H9 (cell line): ENCODE data around the gene SERPINB10. TPM values are rescaled to one million over a fixed set of nuclear protein-coding genes. Genes with fewer than 3 reads are reported as not detected.

Experiments
- DNase-seq: peaks from one replicate; pipeline ENCODE4 v3.0.0-alpha.2; 2017
- H2AFZ ChIP-seq: one replicate; pipeline ENCODE4 v1.6.1; 2013; ENCODE audit warnings: mild to moderate bottlenecking, low read length, control low read depth, moderate library complexity
- H2AK5ac ChIP-seq: 2 replicates; pipeline ENCODE4 v1.6.1; 2013; ENCODE audit warnings: low read length, control low read depth, mixed read lengths; ENCODE audit not compliant: insufficient read length
- H2BK120ac ChIP-seq: one replicate; pipeline ENCODE4 v1.6.1; 2013; ENCODE audit warnings: low read depth, mild to moderate bottlenecking, low read length, control low read depth, inconsistent platforms; ENCODE audit not compliant: poor library complexity, severe bottlenecking
- H2BK12ac ChIP-seq: 2 replicates; pipeline ENCODE4 v1.6.1; 2013; ENCODE audit warnings: low read length, control low read depth, mixed read lengths, low read depth; ENCODE audit not compliant: insufficient read length
- H2BK15ac ChIP-seq: 2 replicates; pipeline ENCODE4 v1.6.1; 2013; ENCODE audit warnings: low read depth, low read length, control low read depth
- H2BK20ac ChIP-seq: one replicate; pipeline ENCODE4 v1.6.1; 2013; ENCODE audit warnings: low read depth, mild to moderate bottlenecking, low read length, control low read depth, inconsistent platforms; ENCODE audit not compliant: poor library complexity, severe bottlenecking
- H2BK5ac ChIP-seq: 2 replicates; pipeline ENCODE4 v1.6.1; 2013; ENCODE audit warnings: low read length, control low read depth, mixed read lengths; ENCODE audit not compliant: insufficient read length
- H3K14ac ChIP-seq: 2 replicates; pipeline ENCODE4 v1.6.1; 2013; ENCODE audit warnings: low read length, control low read depth; ENCODE audit not compliant: insufficient read depth
- H3K18ac ChIP-seq: 2 replicates; pipeline ENCODE4 v1.6.1; 2013; ENCODE audit warnings: low read depth, mild to moderate bottlenecking, mixed read lengths, low read length, control low read depth; ENCODE audit not compliant: insufficient read length
- H3K23ac ChIP-seq: 2 replicates; pipeline ENCODE4 v1.6.1; 2013; ENCODE audit warnings: low read length, control low read depth, mixed read lengths, low read depth; ENCODE audit not compliant: insufficient read length
- H3K23me2 ChIP-seq: 2 replicates; pipeline ENCODE4 v1.6.1; 2013; ENCODE audit warnings: low read depth, mild to moderate bottlenecking, mixed read lengths, low read length, control low read depth; ENCODE audit not compliant: insufficient read length, poor library complexity, severe bottlenecking
- H3K27ac ChIP-seq: 2 replicates; pipeline ENCODE4 v1.5.1; 2013; ENCODE audit warnings: low read length, control low read depth, mixed read lengths, low read depth; ENCODE audit not compliant: insufficient read length
- H3K27me3 ChIP-seq: 2 replicates; pipeline ENCODE4 v1.6.1; 2013; ENCODE audit warnings: low read length, control low read depth, inconsistent platforms; ENCODE audit not compliant: insufficient read depth
- H3K4ac ChIP-seq: 2 replicates; pipeline ENCODE4 v1.6.1; 2013; ENCODE audit warnings: low read depth, mild to moderate bottlenecking, control low read depth, inconsistent platforms, low read length, moderate library complexity
- H3K4me1 ChIP-seq: 2 replicates; pipeline ENCODE4 v1.6.1; 2013; ENCODE audit warnings: low read length, control low read depth, inconsistent platforms; ENCODE audit not compliant: insufficient read depth
- H3K4me2 ChIP-seq: 2 replicates; pipeline ENCODE4 v1.6.1; 2013; ENCODE audit warnings: low read length, control low read depth, mixed read lengths; ENCODE audit not compliant: insufficient read length, insufficient read depth
- H3K56ac ChIP-seq: 2 replicates; pipeline ENCODE4 v1.6.1; 2013; ENCODE audit warnings: low read depth, mild to moderate bottlenecking, mixed read lengths, low read length, control low read depth; ENCODE audit not compliant: insufficient read length
- H3K79me1 ChIP-seq: 2 replicates; pipeline ENCODE4 v1.6.1; 2013; ENCODE audit warnings: low read depth, mild to moderate bottlenecking, moderate library complexity, low read length, control low read depth, inconsistent platforms; ENCODE audit not compliant: insufficient read depth, poor library complexity, severe bottlenecking
- H3K79me2 ChIP-seq: 2 replicates; pipeline ENCODE4 v1.6.1; 2013; ENCODE audit warnings: low read length, control low read depth, inconsistent platforms; ENCODE audit not compliant: insufficient read depth
- H3K9ac ChIP-seq: 2 replicates; pipeline ENCODE4 v1.6.1; 2013; ENCODE audit warnings: low read length, control low read depth, mixed read lengths; ENCODE audit not compliant: insufficient read length; ENCODE audit errors: extremely low read depth
- H3K9me3 ChIP-seq: one replicate; pipeline ENCODE4 v1.6.1; 2013; ENCODE audit warnings: low read depth, low read length, inconsistent platforms; ENCODE audit not compliant: control insufficient read depth
- H3T11ph ChIP-seq: one replicate; pipeline ENCODE4 v1.6.1; 2013; ENCODE audit warnings: mild to moderate bottlenecking, low read length, control low read depth, inconsistent platforms
- H4K20me1 ChIP-seq: one replicate; pipeline ENCODE4 v1.6.1; 2013; ENCODE audit not compliant: control insufficient read depth, insufficient read length, insufficient read depth
- H4K5ac ChIP-seq: 2 replicates; pipeline ENCODE4 v1.6.1; 2013; ENCODE audit warnings: low read depth, mild to moderate bottlenecking, mixed read lengths, low read length, control low read depth; ENCODE audit not compliant: insufficient read length
- H4K8ac ChIP-seq: replicated peaks from 2 replicates; pipeline ENCODE4 v1.6.1; 2013; ENCODE audit warnings: low read length, control low read depth, mixed read lengths, low read depth; ENCODE audit not compliant: insufficient read length
- H4K91ac ChIP-seq: 2 replicates; pipeline ENCODE4 v1.6.1; 2013; ENCODE audit warnings: low read depth, mild to moderate bottlenecking, moderate library complexity, mixed read lengths, low read length, control low read depth; ENCODE audit not compliant: insufficient read length
- H3K27ac Mint-ChIP-seq, 3 experiments: 2 replicates in 2 of 3; 3 replicates in 1 of 3; pipeline ENCODE4 v1.8.0; 2020 to 2021; ENCODE audit warnings: mixed read lengths in 3 of 3, mild to moderate bottlenecking in 1 of 3, moderate library complexity in 1 of 3
- H3K27me3 Mint-ChIP-seq: 2 replicates; pipeline ENCODE4 v1.8.0; 2021; ENCODE audit warnings: low read depth, mild to moderate bottlenecking, moderate library complexity, mixed read lengths
- H3K36me3 Mint-ChIP-seq, 3 experiments: 2 replicates in 2 of 3; 3 replicates in 1 of 3; pipeline ENCODE4 v1.8.0; 2020 to 2021; ENCODE audit warnings: low read depth in 3 of 3, mixed read lengths in 3 of 3; ENCODE audit not compliant: insufficient read depth in 1 of 3
- H3K4me1 Mint-ChIP-seq, 2 experiments: 2 replicates each; pipeline ENCODE4 v1.8.0; 2020; ENCODE audit warnings: mixed read lengths in 2 of 2
- H3K4me3 Mint-ChIP-seq, 2 experiments: 2 replicates in 1 of 2; 3 replicates in 1 of 2; pipeline ENCODE4 v1.8.0; 2020 to 2021; ENCODE audit warnings: mild to moderate bottlenecking in 2 of 2, mixed read lengths in 2 of 2, moderate library complexity in 1 of 2
- H3K9me3 Mint-ChIP-seq, 2 experiments: 2 replicates in 1 of 2; 3 replicates in 1 of 2; pipeline ENCODE4 v1.8.0; 2020; ENCODE audit warnings: mild to moderate bottlenecking in 2 of 2, mixed read lengths in 2 of 2, moderate library complexity in 1 of 2
- WGBS: extraction: QIAGEN DNeasy Blood & Tissue Kit; methylation state at CpG from one replicate; pipeline ENCODE4 v1.1.7; 2013; ENCODE audit warnings: missing lambda C conversion rate, low lambda C conversion rate, mixed read lengths; ENCODE audit not compliant: insufficient read length; ENCODE audit errors: extremely low coverage; 5-methylcytosine and 5-hydroxymethylcytosine counted together
- total RNA-seq: library from RNA; stranded (reverse); gene quantifications from 2 replicates; pipeline ENCODE4 v1.2.1, GENCODE V29; 2021
- TF ChIP-seq, protein P1 (sequence below): fragments of 200-600 bp; sonication (generic); conservative IDR thresholded peaks from 3 replicates; pipeline ENCODE4 v1.8.0; 2021; ENCODE audit warnings: antibody characterized with exemption, mild to moderate bottlenecking

The SERPINB10 gene
- total RNA-seq, 1 experiment from 2014 or later = not detected

DNA sequence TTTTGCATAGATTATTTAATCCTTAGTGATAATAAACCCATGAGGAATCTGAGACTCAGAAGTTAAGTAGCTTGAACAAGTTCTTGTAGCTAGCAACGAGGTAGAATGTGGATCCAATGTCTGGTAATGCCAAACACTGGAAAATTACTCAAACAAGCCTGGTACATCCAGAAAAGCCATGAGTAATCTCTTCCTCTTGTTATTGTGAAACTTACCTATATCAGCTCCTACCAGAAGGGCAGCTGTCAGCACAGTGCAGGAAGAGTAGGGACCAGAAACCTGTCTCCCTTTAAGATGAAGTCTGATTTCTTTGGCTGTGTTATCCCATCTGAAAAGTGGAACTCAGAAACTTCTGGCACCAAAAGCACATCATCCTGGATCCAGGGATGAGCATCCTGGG is 54.4 kb downstream of the SERPINB10 start:
- TF ChIP-seq, protein P1, sequence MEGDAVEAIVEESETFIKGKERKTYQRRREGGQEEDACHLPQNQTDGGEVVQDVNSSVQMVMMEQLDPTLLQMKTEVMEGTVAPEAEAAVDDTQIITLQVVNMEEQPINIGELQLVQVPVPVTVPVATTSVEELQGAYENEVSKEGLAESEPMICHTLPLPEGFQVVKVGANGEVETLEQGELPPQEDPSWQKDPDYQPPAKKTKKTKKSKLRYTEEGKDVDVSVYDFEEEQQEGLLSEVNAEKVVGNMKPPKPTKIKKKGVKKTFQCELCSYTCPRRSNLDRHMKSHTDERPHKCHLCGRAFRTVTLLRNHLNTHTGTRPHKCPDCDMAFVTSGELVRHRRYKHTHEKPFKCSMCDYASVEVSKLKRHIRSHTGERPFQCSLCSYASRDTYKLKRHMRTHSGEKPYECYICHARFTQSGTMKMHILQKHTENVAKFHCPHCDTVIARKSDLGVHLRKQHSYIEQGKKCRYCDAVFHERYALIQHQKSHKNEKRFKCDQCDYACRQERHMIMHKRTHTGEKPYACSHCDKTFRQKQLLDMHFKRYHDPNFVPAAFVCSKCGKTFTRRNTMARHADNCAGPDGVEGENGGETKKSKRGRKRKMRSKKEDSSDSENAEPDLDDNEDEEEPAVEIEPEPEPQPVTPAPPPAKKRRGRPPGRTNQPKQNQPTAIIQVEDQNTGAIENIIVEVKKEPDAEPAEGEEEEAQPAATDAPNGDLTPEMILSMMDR = no peak
- Histone ChIP-seq H2BK15ac (no peak overlapping the region), H2BK12ac (no peak overlapping the region), H3K9me3 (no peaks in the 10 kb centered on the region), H2BK20ac (no peak overlapping the region), H2AK5ac (no peak overlapping the region), H4K91ac (no peak overlapping the region), H3K14ac (no peak overlapping the region), H3K9ac (no peak overlapping the region), H2AFZ (no peak overlapping the region), H4K5ac (no peak overlapping the region), H3K79me1 (no peaks in the 10 kb centered on the region), H3T11ph (no peak overlapping the region), H3K79me2 (no peaks in the 10 kb centered on the region), H2BK5ac (no peak overlapping the region), H3K4me2 (no peak overlapping the region), H2BK120ac (no peak overlapping the region), H3K23ac (no peak overlapping the region), H3K56ac (no peak overlapping the region), H4K20me1 (no peaks in the 10 kb centered on the region), H3K18ac (no peak overlapping the region), H4K8ac (no peak overlapping the region), H3K27me3 (no peaks in the 10 kb centered on the region), H3K4me1 (no peaks in the 10 kb centered on the region), H3K27ac (no peak overlapping the region), H3K4ac (no peak overlapping the region), H3K23me2 (no peaks in the 10 kb centered on the region)
- no peaks in the 10 kb centered on the region for H3K4me1 Mint-ChIP-seq
- H3K4me3 Mint-ChIP-seq = no peak overlapping the region
- H3K27ac Mint-ChIP-seq = no peak overlapping the region
- no peaks in the 10 kb centered on the region for H3K9me3 Mint-ChIP-seq
- peaks cover 3% of the 10 kb centered on the region; the same call in 1 of the 2 replicates for H3K27me3 Mint-ChIP-seq
- DNase-seq = no peak
- H3K36me3 Mint-ChIP-seq = no peaks in the 10 kb centered on the region
- no CpG with 5 or more reads among the region's 1 CpG for WGBS
